NCI-H1092 treated with DMSO at 0.1 percent for 48 hours (cell line): ENCODE measurements around the gene TOMM40.
"Not testable (repeated sequence)": the region's sequence is repeated elsewhere in the genome, so short reads cannot be mapped to it uniquely, and the experiment has no call there.

Experiments
- DNase-seq: peaks from one replicate; lab custom pipeline; 2025; lab: John Stamatoyannopoulos, UW

Gene TOMM40

GRCh38 chr19:44871809-44872208 lies 19.2 kb upstream of the TOMM40 start:
- DNase-seq: no peak

DNA sequence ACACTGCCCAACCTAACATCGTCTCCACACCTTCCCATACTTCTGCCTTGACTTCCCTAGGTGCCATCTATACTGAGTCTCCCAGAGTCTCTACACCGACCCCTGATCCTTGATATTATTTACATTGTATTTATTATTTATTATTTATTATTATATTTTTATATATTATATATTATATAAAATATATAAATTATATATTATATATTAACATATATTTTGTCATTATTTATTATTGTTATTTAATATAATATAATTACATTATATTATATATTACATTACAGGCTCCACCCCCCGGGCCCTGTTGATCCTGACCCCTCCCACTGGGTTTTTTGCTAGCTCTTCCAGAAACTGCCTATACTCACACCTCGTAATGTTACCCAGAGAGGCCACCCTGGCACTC lies 18.4 kb upstream of the TOMM40 start:
- DNase-seq: no peak

GRCh38 chr19:44874317-44874716 lies 16.7 kb upstream of the TOMM40 start:
- no peak for DNase-seq

DNA sequence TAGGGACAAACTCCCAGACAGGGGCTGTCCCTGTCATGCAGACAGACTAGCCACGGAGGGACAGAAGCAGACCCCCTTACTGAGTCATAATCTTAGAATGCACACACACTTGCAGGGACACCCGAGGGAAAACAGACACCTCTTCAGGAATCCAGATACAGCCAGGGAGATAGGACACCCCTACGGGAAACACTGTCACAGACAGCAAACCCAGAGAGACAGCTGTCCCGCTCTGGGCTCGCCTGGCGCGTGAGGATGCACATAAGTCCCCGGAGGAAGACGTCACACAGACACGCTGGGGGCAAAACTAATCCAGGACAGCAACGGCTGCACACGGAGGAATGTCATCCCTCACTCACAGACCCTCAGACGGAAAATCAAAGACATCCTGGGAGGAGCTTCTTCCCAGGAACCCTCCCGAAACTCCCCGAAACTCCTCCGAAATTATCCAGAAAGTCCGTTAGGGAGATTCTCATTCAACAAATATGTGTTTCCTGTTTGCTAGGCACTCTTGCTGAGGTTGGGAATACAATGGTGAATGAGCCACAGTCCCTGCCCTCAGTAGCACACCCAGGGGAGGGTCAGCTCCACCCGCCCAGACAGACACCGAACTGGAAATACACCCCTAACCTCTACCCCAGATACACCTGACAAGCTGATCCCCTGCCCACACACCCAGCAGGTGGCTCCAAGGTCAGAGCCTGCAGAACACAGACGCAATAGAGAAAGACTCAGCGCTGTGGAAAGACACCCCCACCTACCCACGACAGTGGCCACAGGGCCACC lies 15.2 kb upstream of the TOMM40 start:
- no peak for DNase-seq

DNA sequence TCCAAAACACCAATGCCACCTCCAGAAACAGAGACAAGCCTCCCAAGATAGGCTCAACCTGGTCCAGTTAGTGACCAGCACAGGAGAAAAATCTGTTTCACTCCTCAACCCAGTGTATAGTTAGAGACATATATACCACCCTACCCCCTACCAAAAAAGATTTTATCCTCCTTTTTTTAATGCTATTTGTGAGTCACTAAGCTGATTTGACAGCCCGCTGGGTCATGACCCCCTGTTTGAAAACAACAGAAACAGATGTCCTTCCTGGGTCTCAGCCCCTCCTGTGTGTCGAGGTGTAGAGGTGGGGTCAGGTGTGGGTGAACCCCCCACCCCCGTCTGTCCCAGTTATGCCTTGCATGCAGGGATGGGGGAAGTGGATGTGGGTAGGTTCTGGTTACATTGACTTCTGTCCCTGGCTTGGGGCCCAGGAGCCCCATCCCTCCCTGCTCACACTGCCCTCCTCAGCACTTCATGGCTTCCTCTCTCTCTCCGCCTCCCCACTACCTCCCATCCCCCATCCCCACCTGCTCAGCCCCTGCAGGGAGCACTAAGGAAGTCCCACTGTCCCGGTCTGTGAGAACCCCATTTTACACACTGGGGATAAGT lies 14.0 kb upstream of the TOMM40 start:
- DNase-seq: peak; percentile 16

- DNase-seq: no peak
These were observed 12.8 kb upstream of the TOMM40 start for GRCh38 chr19:44878120-44878865.

DNA sequence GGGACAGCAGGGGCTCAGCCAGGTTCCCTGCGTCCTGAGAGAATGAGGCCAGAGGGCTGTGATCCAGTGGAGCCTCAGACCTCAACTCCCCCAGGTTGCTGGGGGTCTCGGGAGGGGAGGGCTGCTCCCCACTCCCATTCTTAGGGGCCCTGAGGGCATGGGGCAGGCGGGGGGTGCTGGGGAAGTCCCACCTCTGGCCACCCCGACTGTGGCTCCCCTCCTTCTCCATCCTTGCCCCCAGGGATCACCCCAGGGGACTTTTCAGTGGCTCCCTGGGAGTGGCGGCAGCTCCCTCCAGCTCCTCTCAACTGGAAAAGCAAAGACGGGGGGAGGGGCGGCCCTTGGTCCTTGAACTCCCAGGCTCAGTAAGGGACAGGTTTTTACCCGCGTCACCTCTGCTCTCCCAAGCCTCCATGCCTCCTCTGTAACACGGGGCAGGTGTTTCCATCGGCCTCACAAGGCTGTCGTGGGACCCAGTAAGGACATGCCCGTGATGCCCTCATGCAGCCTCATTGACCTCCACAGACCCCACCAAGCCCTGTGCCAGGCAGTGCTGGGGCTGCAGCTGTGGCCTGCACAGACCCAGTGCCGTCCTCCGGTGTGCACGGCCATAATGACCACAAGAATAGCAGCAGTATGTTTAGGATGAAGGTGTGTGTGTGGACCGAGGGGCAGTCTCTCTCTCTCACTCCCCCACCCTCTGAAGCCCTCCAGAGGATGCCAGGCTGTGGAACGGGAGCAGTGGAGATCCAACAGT lies 11.6 kb upstream of the TOMM40 start:
- DNase-seq: no peak

DNA sequence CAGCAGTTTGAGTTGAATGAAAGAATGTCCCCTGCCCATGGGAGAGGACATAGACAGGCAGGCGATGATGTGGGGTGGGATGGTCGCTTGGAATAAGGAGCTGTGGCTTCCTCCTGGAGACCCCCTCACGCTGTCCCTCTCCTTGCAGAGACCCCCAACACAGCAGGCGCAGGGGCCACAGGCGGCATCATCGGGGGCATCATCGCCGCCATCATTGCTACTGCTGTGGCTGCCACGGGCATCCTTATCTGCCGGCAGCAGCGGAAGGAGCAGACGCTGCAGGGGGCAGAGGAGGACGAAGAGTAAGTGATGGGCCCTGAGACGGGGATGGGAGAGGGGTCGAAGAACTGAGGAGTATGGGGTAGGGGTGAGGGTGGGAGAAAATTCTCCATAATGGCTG lies 9.0 kb upstream of the TOMM40 start:
- no peak for DNase-seq

DNA sequence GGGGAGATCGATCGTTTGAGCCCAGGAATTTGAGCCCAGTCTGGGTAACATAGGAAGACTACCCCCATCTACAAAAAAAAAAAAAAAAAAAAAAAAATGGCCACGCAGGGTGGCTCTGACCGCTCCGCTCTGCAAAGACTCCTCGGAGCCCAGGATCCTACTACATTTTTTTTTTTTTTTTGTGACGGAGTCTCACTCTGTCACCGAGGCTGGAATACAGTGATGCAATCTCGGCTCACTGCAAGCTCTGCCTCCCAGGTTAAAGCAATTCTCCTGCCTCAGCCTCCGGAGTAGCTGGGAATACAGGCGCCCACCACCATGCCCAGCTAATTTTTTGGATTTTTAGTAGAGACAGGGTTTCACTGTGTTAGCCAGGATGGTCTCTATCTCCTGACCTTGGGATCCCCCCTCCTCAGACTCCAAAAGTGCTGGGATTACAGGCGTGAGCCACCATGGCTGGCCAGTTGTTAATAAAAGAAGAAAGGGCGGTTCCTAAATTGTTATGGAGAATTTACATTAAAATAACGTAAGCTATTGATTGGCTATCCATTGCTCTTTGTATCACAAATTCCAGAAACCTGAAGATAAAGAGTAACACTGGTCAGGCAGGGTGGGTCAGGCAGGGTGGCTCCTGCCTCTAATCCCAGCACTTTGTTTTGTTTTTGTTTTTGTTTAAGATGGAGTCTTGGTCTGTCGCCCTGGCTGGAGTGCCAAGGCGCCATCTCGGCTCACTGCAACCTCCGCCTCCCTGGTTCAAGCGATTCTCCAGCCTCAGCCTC lies 8.2 kb upstream of the TOMM40 start:
- not testable (repeated sequence) for DNase-seq

GRCh38 chr19:44883922-44884321 lies 7.1 kb upstream of the TOMM40 start:
- no peak for DNase-seq

GRCh38 chr19:44884566-44884965 lies 6.5 kb upstream of the TOMM40 start:
- no peak for DNase-seq

GRCh38 chr19:44886141-44886540 lies 4.9 kb upstream of the TOMM40 start:
- no peak for DNase-seq

DNA sequence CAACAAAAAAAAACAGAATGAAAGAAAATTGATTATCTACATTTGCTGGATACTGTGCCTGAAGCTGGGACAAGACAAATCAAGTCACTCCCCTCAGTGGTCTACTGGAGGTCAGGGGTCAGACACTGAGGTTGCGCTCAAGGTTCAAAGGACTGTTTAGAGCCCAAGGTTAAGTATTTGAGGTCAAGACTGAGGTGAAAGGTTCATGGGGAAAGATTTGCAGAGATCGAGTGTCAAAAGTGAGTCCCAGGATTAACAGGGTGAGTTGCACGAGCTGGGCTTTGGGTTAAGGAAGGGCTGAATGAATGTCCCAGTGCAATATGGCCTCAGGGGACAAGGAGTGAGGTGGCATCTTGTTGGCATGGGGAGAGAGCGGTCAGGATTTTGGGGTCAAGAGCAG lies 3.4 kb upstream of the TOMM40 start:
- no peak for DNase-seq

DNA sequence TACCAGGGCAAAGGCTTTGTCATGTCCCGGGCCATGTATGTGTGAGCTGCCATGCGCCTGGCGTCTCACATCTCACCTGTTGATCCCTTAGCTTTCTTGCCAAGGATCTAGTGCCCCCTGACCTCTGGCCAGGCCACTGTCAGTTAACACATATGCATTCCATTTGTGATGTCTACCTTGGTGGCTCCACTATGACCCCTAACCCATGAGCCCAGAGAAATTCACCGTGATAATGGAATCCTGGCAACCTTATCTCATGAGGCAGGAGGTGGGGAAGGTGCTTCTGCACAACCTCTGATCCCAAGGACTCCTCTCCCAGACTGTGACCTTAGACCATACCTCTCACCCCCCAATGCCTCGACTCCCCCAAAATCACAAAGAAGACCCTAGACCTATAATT lies 2.7 kb upstream of the TOMM40 start:
- not testable (repeated sequence) for DNase-seq

GRCh38 chr19:44889830-44890365 lies 1.2 kb upstream of the TOMM40 start:
- no peak for DNase-seq

GRCh38 chr19:44890366-44891015 lies 563 bp upstream of the TOMM40 start:
- DNase-seq: peak; percentile 100

DNA sequence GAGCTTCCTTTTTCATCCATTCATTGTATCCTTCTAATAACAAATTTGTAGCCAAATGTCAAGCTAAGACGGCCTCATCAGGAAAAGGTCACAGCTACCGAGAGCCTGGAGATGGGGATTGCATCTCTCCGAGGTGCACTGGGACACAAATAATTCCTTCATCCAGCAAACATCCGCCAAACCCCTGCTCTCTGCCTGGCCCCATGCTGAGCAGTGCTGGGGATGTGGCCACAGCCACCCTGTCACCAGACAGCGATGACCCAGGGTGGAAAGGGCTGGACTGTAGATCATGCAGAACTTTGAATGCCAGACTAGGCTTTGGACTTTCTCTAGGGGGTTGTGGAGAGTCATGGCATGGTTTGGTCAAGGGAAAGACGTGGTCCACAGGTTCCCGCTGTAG lies 1.9 kb downstream of the TOMM40 start:
- no peak for DNase-seq

DNA sequence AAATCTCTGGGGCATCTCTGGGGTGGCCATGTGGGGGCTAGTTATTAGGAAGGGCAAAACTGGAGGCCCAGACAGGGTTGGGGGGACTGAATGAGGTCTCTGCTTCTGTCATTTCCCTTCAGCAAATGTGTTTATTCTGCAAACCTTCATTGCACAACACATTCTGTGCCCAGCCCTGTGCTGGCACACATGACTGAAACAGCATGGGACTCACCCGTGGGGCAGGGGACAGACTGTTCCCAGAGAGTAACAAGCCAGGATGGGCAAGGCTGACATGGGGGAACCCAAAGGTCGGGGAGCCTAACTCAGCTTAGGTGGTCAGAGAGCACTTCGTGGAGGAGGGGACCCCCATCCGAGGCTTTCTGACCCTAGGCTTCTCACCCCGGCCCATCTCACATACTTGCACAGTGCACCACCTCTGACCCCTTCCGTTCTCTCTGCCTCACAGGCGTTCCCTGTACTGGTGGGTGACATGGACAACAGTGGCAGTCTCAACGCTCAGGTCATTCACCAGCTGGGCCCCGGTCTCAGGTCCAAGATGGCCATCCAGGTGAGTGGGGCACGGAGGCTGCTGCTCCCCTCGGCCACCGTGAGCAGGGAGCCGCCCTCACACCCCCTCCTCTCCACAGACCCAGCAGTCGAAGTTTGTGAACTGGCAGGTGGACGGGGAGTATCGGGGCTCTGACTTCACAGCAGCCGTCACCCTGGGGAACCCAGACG lies 2.4 kb downstream of the TOMM40 start:
- no peak for DNase-seq

DNA sequence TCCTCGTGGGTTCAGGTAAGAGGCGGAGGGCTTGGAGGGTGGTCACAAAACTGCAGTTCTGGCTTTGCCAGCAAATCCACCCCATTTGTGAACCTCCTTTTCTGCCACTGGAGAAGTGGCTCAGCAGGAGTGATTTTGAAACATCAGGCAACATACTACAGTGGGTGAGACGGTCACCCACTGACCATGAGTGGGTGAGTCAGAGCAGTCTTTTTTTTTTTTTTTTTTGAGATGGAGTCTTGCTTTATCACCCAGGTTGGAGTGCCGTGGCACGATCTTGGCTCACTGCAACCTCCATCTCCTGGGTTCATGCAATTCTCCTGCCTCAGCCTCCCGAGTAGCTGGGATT lies 3.0 kb downstream of the TOMM40 start:
- no peak for DNase-seq

GRCh38 chr19:44894946-44895345 lies 3.9 kb downstream of the TOMM40 start:
- DNase-seq: no peak
